Liver (tissue), 9 donors: ENCODE data around the gene SAE1. TPM values are rescaled to one million over a fixed set of nuclear protein-coding genes. Genes with fewer than 3 reads are reported as not detected.

Experiments
- DNase-seq: peaks from one replicate; pipeline ENCODE4 v3.0.0-alpha.2; 2017; ENCODE audit warnings: low spot score
- H3K27ac ChIP-seq, 2 donors: one replicate each; pipeline ENCODE4 v1.7.0; 2013; ENCODE audit warnings: inconsistent platforms in 2 of 2, low read length in 2 of 2, control low read depth in 1 of 2, low read depth in 1 of 2, mild to moderate bottlenecking in 1 of 2
- H3K27me3 ChIP-seq, 4 donors: one replicate each; pipeline versions ENCODE4 v1.6.1 to v1.7.0; 2013; ENCODE audit warnings: low read length in 3 of 4, inconsistent platforms in 1 of 4, mild to moderate bottlenecking in 1 of 4, moderate library complexity in 1 of 4; ENCODE audit not compliant: control insufficient read depth in 4 of 4, insufficient read depth in 4 of 4
- H3K36me3 ChIP-seq, 4 donors: one replicate each; pipeline versions ENCODE4 v1.6.1 to v1.7.0; 2013; ENCODE audit warnings: low read length in 3 of 4, mild to moderate bottlenecking in 3 of 4, low read depth in 1 of 4, moderate library complexity in 1 of 4; ENCODE audit not compliant: control insufficient read depth in 4 of 4, insufficient read depth in 3 of 4
- H3K4me1 ChIP-seq, 4 donors: one replicate each; pipeline versions ENCODE4 v1.6.1 to v1.7.0; 2013; ENCODE audit warnings: low read length in 3 of 4, mild to moderate bottlenecking in 3 of 4, moderate library complexity in 1 of 4; ENCODE audit not compliant: control insufficient read depth in 4 of 4, insufficient read depth in 4 of 4
- H3K4me3 ChIP-seq, 3 donors: one replicate each; pipeline versions ENCODE4 v1.6.1 to v1.7.0; 2013; ENCODE audit warnings: low read length in 3 of 3, control low read depth in 1 of 3, low read depth in 1 of 3, mild to moderate bottlenecking in 1 of 3
- H3K9ac ChIP-seq, 2 donors: one replicate each; pipeline ENCODE4 v1.7.0; 2013; ENCODE audit warnings: low read length in 2 of 2, mild to moderate bottlenecking in 2 of 2, moderate library complexity in 2 of 2, control low read depth in 1 of 2, low read depth in 1 of 2
- H3K9me3 ChIP-seq, 4 donors: one replicate each; pipeline versions ENCODE4 v1.6.1 to v1.7.0; 2013; ENCODE audit warnings: low read length in 3 of 4; ENCODE audit not compliant: control insufficient read depth in 4 of 4
- CTCF ChIP-seq: fragments of 150-350 bp; IDR thresholded peaks from 2 replicates; pipeline ENCODE4 v1.5.1; 2017; ENCODE audit warnings: improper control_type of control experiment, low read depth, low read length; ENCODE audit not compliant: missing input control
- EGR1 ChIP-seq, 2 donors: IDR thresholded peaks; 2 replicates each; pipeline ENCODE4 v1.6.1; 2016 to 2018; ENCODE audit warnings: antibody characterized with exemption in 2 of 2, low read depth in 2 of 2
- GABPA ChIP-seq, 2 donors: IDR thresholded peaks in 1 of 2; conservative IDR thresholded peaks in 1 of 2; 2 replicates each; pipeline ENCODE4 v1.6.1; 2016; ENCODE audit warnings: antibody characterized with exemption in 2 of 2, mild to moderate bottlenecking in 1 of 2, moderate library complexity in 1 of 2
- HNF4A ChIP-seq, 2 donors: conservative IDR thresholded peaks; 2 replicates each; pipeline ENCODE4 v1.6.1; 2016; ENCODE audit warnings: antibody characterized with exemption in 2 of 2, mild to moderate bottlenecking in 2 of 2
- HNF4G ChIP-seq: IDR thresholded peaks from 2 replicates; pipeline ENCODE4 v1.6.1; 2016; ENCODE audit warnings: antibody characterized with exemption
- JUND ChIP-seq, 2 donors: IDR thresholded peaks; 2 replicates each; pipeline ENCODE4 v1.6.1; 2016; ENCODE audit warnings: antibody characterized with exemption in 2 of 2
- MAX ChIP-seq: IDR thresholded peaks from 2 replicates; pipeline ENCODE4 v1.6.1; 2016; ENCODE audit warnings: antibody characterized with exemption
- NR2F2 ChIP-seq: IDR thresholded peaks from 2 replicates; pipeline ENCODE4 v1.6.1; 2016; ENCODE audit warnings: antibody characterized with exemption
- RAD21 ChIP-seq, 2 donors: IDR thresholded peaks; 2 replicates each; pipeline ENCODE4 v1.6.1; 2016; ENCODE audit warnings: antibody characterized with exemption in 2 of 2, mild to moderate bottlenecking in 2 of 2
- REST ChIP-seq: IDR thresholded peaks from 2 replicates; pipeline ENCODE4 v1.6.1; 2016; ENCODE audit warnings: antibody characterized with exemption, mild to moderate bottlenecking
- RXRA ChIP-seq, 2 donors: IDR thresholded peaks; 2 replicates each; pipeline ENCODE4 v1.6.1; 2017 to 2018; ENCODE audit warnings: antibody characterized with exemption in 2 of 2, mild to moderate bottlenecking in 1 of 2
- YY1 ChIP-seq: IDR thresholded peaks from 2 replicates; pipeline ENCODE4 v1.6.1; 2016; ENCODE audit warnings: antibody characterized with exemption, mild to moderate bottlenecking
- WGBS: extraction: QIAGEN DNeasy Blood & Tissue Kit; methylation state at CpG from one replicate; pipeline ENCODE4 v1.1.7; 2013; 5-methylcytosine and 5-hydroxymethylcytosine counted together
- polyA plus RNA-seq, 2 donors: library from polyadenylated mRNA; stranded (reverse) in 1 of 2; unstranded in 1 of 2; fragments of 200-250 nt in 1 of 2; fragments of >200 nt in 1 of 2; fragmentation: Nextera tagmentation in 1 of 2; extraction: Ambion mirVana in 1 of 2; gene quantifications; one replicate each; pipeline versions ENCODE4 v1.2.1 to v1.2.3, GENCODE V29; 2013 to 2015
- total RNA-seq, 2 donors: library from RNA; depleted of rRNA; stranded (reverse); fragments of >200 nt; gene quantifications; one replicate each; pipeline ENCODE4 v1.2.3, GENCODE V29; 2014
- TF ChIP-seq, protein P1 (sequence below): IDR thresholded peaks from 2 replicates; pipeline ENCODE4 v1.6.1; 2016; ENCODE audit warnings: antibody characterized with exemption
- TF ChIP-seq, protein P2 (sequence below): IDR thresholded peaks from 2 replicates; pipeline ENCODE4 v1.6.1; 2016; ENCODE audit warnings: antibody characterized with exemption
- donor health status: healthy.
- donor health status: healthy.
- donor health status: healthy.
- donor health status: healthy.
- donor health status: healthy.

Gene SAE1
- total and polyA plus RNA-seq, 4 donors, result 19.0 to 31.8 (median 27.0) TPM

- Histone ChIP-seq H3K36me3 (peaks cover 0 to 6% (median 0%) of the 10 kb centered on the region in 4 donors), H3K4me1 (peaks cover 9 to 35% (median 27%) of the 10 kb centered on the region in 4 donors), H3K4me3 (peak overlapping the region in 2 of 3 donors; percentile 32 to 73), H3K9ac (peak overlapping the region; percentile 59 to 88), H3K27ac (peak overlapping the region; percentile 98), H3K9me3 (no peaks in the 10 kb centered on the region), H3K27me3 (no peaks in the 10 kb centered on the region)
- DNase-seq, result peak; percentile 89
- TF ChIP-seq CTCF (peak; percentile 38), JUND (IDR thresholded peaks at IDR 0.05) (peak in 1 of 2 donors; percentile 15), HNF4A (conservative IDR thresholded peaks at IDR 0.05) (no peak), REST (peak; percentile 47)
- TF ChIP-seq, protein P1, sequence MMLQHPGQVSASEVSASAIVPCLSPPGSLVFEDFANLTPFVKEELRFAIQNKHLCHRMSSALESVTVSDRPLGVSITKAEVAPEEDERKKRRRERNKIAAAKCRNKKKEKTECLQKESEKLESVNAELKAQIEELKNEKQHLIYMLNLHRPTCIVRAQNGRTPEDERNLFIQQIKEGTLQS, result peak; percentile 20
- 3% methylated on average over 59 of the region's 59 CpGs for WGBS
These were observed 95.3 kb downstream of the SAE1 start for GRCh38 chr19:47225746-47226425.

DNA sequence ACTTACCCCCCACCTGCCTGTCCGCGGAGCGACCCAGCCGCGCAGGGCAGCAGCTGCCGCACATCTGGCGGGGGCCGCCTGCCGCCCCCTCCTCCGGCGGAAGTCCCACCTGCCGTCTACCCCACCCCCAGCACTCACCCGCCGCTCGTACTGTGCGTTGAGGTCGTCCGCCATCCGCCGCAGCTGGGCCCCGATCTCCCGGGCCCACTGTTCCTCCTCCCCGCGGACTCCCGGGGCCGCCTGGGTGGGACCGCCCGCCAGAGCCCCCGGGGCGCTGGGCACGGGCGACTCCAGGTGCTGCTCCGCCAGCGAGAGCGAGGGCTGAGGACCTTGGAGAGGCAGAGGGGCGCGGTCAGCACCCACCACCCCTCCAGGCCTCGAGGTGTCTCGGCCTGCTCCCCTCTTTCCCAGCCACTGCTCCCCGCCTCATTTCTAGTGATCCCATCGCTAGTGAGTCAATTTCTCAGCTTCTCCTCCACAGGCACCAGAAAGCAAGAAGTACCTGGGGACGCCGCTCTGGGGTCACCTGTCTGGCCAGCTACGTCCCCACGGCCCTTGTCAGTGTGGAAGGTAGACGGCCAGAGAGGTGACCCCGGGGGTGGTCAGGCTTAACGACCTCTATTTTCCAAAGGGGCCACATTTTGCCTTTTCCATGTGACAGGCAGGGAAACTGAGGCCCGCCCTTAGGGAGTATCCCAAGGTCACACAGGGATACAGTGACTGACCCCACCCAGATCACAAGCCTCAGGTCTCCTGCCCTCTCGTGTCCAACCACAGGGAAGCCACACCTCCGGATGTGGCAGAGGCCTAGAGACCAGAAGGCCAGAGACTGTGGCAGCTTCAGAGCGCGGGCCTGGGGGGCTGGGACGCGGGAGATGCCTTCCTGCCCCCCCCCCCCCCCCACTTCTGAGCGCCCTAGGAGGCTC, 96.1 kb downstream of the SAE1 start:
- peak overlapping the region; percentile 54 to 73 (median 60) for H3K4me3 ChIP-seq
- peak overlapping the region; percentile 98 for H3K27ac ChIP-seq
- WGBS, result 2% methylated on average over 56 of the region's 56 CpGs
- DNase-seq, result peak; percentile 63
- peaks cover 0 to 3% (median 0%) of the 10 kb centered on the region in 4 donors for H3K36me3 ChIP-seq
- no peaks in the 10 kb centered on the region for H3K27me3 ChIP-seq
- H3K9ac ChIP-seq, result peak overlapping the region; percentile 74 to 88
- peaks cover 9 to 40% (median 29%) of the 10 kb centered on the region in 4 donors for H3K4me1 ChIP-seq
- H3K9me3 ChIP-seq, result no peaks in the 10 kb centered on the region
- TF ChIP-seq RXRA (IDR thresholded peaks at IDR 0.05), result peak; percentile 90 to 93
- TF ChIP-seq RAD21 (IDR thresholded peaks at IDR 0.05), result no peak
- TF ChIP-seq GABPA (IDR thresholded peaks at IDR 0.05 in 1 of 2, conservative IDR thresholded peaks at IDR 0.05 in 1 of 2), result peak in 1 of 2 donors; percentile 75
- no peak for TF ChIP-seq EGR1 (IDR thresholded peaks at IDR 0.05; ENCODE audit: low read depth in 2 of 2)
- TF ChIP-seq HNF4A (conservative IDR thresholded peaks at IDR 0.05), result peak; percentile 37 to 38
- TF ChIP-seq YY1, result peak; percentile 76
- TF ChIP-seq, protein P2, sequence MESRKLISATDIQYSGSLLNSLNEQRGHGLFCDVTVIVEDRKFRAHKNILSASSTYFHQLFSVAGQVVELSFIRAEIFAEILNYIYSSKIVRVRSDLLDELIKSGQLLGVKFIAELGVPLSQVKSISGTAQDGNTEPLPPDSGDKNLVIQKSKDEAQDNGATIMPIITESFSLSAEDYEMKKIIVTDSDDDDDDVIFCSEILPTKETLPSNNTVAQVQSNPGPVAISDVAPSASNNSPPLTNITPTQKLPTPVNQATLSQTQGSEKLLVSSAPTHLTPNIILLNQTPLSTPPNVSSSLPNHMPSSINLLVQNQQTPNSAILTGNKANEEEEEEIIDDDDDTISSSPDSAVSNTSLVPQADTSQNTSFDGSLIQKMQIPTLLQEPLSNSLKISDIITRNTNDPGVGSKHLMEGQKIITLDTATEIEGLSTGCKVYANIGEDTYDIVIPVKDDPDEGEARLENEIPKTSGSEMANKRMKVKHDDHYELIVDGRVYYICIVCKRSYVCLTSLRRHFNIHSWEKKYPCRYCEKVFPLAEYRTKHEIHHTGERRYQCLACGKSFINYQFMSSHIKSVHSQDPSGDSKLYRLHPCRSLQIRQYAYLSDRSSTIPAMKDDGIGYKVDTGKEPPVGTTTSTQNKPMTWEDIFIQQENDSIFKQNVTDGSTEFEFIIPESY, result no peak
- TF ChIP-seq NR2F2, result peak; percentile 8
- TF ChIP-seq REST, result peak; percentile 77
- TF ChIP-seq MAX, result peak; percentile 73
- TF ChIP-seq, protein P1, result no peak
- no peak for TF ChIP-seq JUND (IDR thresholded peaks at IDR 0.05)
- no peak for TF ChIP-seq HNF4G
